ENCODE measurements around the gene SLC35F4. TPM values are rescaled to one million over a fixed set of nuclear protein-coding genes. Genes with fewer than 3 reads are reported as not detected.
"Not testable (repeated sequence)": the region's sequence is repeated elsewhere in the genome, so short reads cannot be mapped to it uniquely, and the experiment has no call there.

Gene SLC35F4
- polyA plus RNA-seq, 1 donor, result 0.17 TPM

DNA sequence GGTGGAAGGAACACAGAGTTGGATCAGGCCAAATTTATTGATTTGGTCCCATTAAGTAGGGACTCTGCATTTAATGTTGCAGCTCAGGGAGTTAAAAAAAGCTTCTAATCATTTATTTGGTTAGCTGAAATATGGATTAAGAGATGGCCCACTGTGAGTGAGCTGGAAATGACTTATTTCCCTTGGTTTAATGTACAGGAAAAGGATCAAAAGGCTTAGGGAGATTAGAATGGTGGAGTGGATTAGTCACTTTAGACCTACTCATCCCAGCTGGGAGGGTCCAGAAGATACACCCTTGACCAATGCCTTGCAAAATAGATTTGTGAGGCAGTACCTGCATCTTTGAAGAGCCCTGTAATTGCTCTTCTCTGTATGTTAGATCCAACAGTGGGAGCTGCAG, 143.8 kb downstream of the SLC35F4 start:
- not testable (repeated sequence) for DNase-seq

DNA sequence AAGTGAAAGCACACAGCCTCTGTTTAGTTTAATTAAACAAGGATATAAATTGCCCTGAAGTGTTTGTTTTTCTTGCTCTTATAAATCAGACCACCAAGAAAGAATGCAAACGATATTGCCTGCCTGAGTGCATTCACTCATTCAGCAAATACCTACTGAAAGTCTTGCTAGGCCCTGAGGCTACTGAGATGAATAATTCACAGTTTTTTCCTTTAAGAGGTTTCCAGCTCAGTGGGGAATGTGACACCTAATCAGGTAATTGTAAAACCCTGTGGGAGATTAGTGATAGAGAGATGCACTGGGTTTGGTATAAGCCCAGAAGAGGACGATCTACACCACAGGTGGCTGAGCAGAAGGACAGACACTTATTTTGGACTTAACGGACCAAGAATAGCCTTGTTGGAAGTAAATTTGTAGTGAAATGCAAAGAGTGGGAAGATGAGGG, 151.4 kb downstream of the SLC35F4 start:
- no peak for DNase-seq

DNA sequence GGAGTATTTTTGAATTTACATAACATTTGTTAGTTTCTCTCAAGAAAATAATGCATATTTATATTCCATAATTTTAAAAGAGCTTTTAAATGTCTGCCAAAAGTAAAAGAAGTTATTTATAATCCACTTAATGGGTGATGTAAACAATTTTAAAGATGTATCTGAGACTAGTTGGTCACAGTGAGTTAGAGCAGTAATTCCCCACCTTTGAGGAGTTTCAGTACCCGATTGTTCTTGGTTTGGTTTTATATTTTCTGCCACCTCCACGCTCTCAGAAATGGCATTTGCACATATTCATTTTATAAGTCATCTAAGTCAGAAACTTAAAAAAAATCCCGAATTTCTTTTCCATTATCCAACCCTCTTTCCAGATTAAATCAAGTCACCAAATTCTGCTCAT, 153.2 kb downstream of the SLC35F4 start:
- no peak for DNase-seq

DNA sequence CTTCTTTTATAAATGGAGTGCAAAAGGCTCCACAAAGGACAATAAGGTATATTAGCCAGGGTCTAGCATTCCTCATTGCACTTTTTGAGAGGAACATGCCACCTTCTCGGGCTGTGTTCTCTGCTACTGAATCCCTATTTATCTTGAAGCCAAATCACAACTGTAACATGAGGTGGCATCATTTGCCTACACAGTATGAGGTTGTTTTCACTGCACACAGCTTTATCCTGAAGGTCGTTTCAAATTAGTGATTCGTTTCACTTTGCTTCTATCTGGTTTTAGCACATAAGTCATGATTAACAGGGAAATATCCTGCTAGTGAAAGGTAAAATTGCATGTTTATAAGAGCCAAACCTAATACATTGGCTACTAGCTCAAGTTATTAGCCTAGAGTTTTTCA, 153.8 kb downstream of the SLC35F4 start:
- no peak for DNase-seq

DNA sequence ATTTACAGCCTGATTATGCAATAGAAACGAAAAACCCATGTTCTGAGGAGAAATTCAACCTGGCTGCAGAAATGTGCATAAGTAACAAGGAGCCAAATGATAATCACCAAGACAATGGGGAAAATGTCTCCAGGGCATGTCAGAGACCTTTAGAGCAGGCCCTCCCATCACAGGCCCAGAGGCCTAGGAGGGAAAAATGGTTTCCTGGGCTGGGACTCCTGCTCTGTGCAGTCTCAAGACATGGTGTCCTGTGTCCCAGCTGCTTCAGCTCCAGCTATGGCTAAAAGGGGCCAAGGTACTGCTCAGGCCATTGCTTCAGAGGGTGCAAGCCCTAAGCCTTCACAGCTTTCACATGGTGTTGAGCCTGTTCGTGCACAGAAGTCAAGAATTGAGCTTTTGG, 156.0 kb downstream of the SLC35F4 start:
- DNase-seq, result no peak

DNA sequence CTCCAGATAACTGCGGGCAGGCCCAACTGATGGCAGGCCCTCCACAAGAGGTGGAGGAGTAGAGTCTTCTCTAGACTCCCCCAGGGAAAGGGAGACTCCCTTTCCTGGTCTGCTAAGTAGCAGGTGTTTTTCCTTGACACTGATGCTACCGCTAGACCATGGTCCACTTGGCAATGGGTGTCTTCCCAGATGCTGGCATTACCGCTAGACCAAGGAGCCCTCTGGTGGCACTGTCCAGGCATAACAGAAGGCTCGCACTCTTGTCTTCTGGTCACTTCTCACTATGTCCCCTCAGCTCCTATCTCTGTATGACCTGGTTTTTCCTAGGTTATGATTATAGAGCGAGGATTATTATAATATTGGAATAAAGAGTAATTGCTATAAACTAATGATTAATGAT, 156.8 kb downstream of the SLC35F4 start:
- DNase-seq, result not testable (repeated sequence)

DNA sequence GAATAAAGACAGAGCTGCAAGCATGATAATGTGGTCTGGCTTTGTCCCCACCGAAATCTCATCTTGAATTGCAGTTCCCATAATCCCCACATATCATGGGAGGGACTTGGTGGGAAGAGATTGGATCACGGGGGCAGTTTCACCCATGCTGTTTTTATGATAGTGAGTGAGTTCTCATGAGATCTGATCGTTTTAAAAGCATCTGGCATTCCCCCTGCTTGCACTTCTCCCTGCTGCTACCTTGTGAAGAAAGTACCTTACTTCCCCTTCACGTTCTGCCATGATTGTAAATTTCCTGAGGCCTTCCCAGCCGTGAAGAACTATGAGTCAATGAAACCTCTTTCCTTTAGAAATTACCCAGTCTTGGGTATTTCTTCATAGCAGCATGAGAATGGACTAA, 158.7 kb downstream of the SLC35F4 start:
- no peak for DNase-seq

DNA sequence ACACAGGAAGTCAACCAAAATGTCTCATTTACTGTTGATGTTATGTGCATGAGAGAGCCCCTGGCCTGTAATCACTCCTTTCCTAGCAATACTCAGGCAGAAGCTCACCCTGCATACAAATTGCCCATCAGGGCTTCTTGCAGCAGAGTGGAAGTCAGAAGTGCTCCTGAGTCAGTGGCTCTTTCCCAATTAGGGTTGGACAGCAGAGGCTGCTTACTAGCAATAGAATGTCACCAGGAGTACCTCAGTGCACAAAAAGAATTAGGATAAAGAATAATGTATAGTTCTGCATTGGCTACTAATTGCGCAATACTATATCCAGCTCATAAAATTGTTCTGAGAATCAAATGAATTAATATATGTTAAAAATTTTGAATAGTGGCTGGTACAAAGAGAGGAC, 161.1 kb downstream of the SLC35F4 start:
- no peak for DNase-seq

DNA sequence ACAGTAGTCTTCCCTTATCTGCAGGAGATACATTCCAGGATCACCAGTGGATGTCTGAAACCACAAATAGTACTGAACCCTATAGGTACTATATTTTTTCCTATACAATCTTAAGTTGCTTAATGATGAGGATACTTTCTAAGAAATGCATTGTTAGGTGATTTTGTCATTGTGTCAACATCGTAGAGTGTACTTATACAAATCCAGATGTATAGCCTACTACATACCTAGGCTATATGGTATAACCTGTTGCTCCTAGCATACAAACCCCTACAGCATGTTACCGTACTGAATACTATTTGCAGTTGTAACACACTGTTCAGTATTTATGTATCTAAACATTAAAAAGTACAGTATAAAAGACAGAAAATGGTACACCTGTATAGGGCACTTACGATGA, 165.9 kb downstream of the SLC35F4 start:
- DNase-seq, result no peak

DNA sequence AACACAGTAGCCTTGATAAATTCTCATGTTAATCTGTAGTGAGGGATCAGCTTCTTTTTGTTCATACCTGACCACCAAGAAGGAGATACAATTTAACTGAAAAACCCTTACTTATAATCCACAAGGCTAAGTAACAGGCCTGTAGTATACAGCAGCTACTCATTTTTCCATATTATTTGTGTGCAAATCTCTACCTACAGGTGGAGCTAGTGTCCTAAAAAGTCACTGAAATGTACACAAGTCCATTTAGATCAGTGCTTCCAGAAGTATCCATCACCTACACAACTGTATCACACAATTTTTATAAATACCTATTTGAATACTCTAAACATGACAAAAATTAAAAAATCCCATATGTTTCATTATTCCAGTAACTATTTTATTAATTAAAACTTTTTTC, 173.2 kb downstream of the SLC35F4 start:
- no peak for DNase-seq

DNA sequence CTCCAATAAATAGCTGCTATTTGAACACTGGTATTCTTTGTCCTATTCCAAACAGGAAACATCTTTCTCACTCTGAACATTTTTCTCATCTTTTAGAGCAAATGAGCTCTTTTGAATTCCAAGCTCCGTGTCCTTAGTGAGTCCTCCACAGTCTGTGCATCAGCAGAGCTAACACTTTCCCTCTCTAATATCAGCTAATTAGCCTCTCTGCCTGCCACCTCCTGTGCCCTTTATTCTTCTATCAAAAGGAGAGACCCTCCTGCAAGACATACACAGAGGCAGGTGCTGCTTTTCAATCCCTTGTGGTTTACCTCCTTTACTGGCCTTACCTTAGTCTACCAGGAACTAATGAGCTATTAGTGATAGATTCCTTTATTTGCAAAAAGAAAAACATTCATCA, 178.5 kb downstream of the SLC35F4 start:
- no peak for DNase-seq

DNA sequence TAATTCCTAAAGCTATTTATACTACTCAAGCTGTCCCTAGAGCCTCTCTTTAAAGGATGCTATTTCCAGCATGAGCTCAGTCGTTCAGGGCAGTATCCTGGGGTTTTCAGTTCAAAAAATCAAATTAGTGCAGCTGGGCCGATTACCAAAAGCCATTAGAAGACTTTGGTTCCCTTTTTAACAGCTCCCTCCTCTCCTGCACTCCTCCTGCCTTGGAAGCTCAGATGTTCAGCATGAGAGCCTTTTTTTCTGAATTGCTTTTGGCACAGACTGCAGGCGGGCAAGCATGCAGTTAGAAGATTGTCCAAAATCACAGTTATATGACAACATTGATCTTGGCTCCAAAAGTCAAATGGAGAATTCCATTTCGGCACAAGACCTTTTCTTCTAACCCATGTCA, 179.6 kb downstream of the SLC35F4 start:
- no peak for DNase-seq

DNA sequence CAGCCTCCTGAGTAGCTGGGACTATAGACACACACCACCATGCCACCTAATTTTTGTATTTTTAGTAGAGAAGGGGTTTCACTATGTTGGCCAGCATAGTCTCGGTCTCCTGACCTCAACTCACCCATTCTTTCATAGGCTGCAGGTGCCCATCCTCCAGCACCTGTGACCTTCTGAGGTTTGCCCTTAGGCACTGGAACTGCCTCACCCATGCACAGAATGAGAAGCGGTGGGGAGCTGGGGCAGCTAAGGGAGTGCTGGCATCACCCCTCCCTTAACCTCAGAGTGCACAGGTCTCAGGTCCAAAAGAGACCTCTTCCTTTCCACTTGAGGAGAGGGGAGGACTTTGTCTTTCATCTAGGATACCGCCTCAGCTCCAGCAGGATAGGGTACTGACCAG, 194.9 kb downstream of the SLC35F4 start:
- DNase-seq, result no peak

DNA sequence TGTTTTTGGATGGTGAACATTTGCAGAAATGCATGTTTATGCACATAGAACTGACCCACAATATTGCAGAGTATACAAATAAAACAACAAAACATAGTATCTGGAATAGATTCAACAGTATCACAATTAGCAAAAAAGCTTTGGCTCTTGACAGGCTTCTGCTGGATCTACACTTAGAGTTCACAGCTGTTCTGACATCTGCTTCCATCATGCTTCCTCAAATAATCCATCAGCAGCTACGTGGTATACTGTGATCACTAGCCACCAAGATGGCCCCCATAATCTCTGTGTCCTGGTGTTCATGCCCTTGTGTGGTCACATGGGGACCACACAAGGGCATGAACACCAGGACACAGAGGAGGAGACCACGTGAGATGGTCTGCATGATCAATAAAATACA, 205.7 kb downstream of the SLC35F4 start:
- DNase-seq, result no peak

DNA sequence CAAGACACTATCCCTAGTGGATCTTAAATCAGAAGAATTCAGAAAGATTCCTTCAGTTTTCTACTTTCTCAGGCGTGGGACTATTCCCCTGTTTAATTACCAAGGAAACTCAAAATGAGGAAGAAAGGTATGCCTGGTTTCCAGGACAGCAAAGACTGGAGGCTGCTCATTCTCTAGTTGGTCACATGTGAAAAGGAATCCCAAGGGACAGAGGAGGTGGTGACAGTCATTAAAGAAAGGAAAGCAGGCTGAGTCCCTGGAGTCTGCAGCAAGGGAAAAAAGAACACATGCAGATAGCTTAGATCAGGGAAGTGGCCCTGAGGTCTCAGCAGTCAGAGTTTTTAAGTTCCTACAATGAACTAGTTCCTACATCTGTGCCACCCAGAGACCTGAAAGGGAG, 206.8 kb downstream of the SLC35F4 start:
- DNase-seq, result no peak

DNA sequence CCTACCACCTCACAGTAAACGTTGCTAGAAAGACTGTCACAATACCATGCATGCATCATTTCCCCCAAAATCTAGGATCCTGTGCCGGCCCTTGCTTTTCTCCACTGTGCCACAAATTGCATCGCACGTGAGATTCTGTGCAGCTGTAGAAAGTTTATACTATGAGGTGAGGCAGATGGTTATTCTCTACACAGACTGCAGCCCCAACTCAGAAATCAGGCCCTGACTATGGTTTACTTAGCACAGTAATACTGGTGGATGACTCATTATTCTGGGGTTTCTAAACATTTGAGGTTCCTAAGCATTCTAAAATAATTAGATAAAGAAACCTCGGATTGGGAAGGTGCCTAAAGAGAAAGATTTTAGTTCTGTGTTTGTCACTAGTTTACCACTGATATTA, 208.4 kb downstream of the SLC35F4 start:
- DNase-seq, result no peak

DNA sequence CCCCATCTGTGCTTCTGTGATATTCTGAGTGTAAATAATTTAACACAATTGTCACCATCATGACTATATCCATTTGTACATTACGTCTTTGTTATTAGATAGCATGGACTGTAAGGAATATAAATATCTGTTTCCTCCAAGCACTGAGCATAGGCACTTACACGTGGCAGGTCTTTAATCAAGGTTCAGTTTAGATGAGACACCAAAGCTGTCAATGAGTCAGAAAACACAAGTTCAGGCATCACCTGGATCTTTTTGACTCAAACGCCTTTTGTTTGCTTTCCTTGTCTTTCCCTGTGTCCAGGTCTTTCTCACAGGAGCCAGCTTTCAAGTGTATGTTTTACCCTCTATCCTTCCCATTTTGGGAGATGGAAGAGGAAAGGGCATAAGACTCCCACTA, 209.0 kb downstream of the SLC35F4 start:
- DNase-seq, result no peak

DNA sequence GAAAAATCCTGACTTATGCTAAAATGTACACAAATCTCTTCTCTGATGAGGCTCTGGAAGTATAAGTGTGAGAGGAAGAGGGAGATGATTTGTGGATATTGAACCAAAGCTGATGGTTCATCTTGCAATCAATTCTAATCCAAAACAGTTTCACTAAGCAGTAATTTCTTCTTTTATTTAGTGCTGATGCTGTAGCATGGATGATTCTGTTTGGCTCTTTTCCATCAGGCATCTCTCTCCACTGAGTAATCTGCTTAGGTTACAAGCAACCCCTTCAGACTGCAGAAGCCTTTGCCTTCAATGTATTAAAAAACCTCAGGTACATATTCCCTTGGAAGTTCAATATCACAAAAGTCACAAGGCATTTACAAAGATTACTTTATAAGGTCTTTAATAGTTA, 213.1 kb downstream of the SLC35F4 start:
- DNase-seq, result no peak

DNA sequence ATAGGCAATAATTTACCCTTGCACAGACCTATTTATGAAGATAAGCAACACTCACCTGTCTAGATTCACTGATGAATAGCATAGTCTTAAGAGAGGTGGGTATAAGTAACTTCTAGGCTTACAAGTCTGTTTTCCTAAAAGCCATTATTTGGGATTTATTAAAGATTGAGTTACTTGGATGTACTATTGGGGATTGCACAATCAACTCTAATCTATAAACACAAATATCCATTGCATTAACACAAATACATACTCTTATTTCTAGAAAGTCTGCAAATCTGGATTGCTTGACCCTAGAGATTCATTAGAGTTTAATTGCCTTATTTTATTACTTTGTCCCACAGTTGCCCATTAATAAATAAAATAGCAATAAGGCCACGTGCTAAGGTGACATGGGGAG, 224.1 kb downstream of the SLC35F4 start:
- no peak for DNase-seq

DNA sequence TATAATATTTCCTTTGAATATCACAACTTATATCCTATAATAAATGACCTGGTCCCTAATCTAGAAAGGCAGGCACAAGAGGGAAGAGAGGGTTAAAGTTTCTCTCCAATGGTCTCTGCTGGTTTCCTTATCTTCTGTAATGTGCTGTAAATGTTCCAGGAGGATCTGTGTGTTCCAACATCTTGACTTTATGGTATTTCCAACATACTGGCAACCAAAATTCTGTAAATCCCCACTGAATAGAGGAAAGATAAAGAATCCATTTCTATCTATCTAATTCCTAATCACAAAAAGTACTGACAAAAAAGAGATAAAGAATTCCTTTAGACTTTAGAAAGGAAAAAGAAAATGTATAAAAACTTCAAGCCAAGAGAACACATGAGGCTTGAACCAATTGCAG, 225.9 kb downstream of the SLC35F4 start:
- DNase-seq, result no peak

DNA sequence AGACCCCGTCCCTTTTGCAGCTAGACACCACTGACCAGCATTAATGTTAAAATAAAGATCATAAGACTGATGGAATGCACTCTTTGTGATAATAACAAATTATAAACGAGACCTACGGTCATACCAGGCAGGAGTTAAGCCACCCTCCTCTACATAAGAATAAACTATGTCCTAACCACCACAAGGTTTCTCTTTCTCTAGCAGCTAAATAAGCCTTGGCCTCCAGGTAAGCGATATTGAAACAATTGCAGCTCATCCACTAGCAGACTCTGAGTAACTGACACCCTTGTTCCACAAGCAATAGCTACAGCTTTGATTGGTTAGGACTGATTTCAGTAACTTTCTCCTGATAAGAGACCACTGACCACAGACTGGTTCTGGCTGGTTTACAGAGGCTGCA, 228.0 kb downstream of the SLC35F4 start:
- no peak for DNase-seq

DNA sequence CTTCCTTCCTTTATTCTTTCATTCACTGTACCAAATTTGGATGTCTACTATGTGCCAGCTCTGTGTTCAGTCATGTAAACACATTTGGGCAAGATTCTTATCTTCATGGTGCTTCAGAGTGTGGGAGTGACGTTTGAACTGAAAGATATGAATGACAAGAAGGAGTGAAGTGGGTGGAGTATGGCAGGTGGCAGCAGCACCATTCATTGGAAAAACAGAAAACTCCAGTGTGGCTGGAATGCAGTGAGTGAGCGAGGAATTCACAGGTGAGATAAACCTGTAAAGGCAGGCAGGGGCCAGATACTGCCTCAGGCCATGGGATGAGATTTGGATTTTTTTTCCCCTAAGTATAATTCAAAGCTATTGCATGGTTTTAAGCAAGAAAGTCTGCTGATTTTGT, 231.6 kb downstream of the SLC35F4 start:
- DNase-seq, result no peak

DNA sequence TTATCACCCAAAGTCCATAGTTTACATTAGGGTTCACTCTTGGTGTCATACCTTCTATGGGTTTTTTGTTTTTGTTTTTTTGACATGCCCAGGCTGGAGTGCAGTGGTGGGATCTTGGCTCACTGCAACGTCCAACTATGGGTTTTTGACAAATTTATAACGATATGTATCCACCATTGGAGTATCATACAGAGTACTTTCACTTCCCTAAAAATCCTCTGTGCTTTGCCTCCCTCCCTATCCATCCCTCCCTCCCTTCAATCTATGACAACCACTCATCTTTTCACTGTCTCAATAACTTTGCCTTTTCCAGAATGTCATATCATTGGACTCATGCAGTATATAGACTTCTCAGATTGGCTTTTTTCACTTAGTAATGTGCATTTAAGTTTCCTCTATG, 233.2 kb downstream of the SLC35F4 start:
- no peak for DNase-seq

DNA sequence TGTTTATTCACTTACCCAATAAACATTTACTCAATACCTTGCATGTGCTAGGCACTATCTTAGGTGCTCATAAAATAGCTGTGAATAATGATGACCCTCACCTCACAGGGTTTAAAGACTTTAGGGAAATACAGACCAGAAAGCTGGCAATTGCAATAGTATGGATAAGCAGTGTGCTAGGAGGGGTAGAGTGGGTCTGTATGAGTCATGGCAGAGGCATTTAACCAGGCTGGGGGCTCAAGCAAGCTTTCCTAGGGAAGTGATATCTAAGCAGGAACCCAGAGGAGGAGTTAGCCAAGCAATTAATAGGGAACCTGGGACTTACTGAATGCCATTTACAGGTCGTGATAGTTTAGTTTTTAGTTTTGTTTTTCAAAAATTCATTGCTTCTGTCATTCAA, 248.4 kb downstream of the SLC35F4 start:
- DNase-seq, result no peak

DNA sequence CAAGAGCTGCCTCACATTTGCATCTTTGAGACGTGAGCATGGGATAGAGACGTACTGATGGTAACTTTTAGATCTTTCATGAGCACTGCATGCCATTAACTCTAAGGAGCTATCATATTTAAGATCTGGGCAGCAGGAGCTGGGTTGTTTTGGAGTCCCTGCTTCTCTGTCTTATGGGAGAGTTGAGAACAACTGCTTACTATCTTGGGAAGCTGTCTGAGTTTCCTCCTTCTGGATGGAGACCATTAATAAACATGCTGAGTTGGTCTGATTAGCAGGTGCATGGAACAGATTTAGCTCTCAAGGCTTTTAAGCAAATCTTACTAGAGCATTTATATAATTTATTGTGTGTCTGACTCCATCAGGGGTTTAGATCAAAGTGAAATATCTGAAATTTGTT, 252.9 kb downstream of the SLC35F4 start:
- no peak for DNase-seq

DNA sequence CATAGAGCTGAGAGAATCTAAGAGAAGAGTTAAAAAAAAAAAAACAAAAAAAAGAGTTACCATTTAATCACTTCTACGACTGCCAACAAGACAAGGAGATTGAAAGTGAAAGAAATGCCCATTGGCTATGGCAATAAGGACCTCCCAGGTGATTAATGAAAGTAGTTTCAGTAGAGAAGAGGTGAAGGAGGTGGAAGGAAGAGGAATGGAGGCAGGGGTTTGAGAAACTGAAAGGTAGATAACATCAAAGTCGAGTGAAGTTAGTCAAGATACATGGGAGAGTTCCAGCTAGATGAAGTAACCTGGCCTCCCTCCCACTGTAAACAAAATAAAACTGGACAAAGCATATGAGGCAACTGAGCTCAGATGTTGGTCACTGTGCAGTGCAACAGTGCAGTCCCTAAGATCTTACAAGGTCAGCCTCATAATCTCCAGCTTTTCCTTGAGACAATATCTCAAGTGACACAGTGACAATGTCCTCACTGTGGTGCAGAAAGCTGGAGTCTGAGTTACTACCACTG, 254.3 kb downstream of the SLC35F4 start:
- no peak for DNase-seq
